NK-92 (cell line): ENCODE results near the gene GLRX5.
"Not testable (repeated sequence)": the region's sequence is repeated elsewhere in the genome, so short reads cannot be mapped to it uniquely, and the experiment has no call there.

ENCODE experiments used
- DNase-seq: peaks from one replicate; lab custom pipeline; 2025; ENCODE audit not compliant: unreplicated experiment; lab: John Stamatoyannopoulos, UW

GLRX5 gene

GRCh38 chr14:95549656-95550585 lies 15.1 kb downstream of the GLRX5 start:
- no peak for DNase-seq

DNA sequence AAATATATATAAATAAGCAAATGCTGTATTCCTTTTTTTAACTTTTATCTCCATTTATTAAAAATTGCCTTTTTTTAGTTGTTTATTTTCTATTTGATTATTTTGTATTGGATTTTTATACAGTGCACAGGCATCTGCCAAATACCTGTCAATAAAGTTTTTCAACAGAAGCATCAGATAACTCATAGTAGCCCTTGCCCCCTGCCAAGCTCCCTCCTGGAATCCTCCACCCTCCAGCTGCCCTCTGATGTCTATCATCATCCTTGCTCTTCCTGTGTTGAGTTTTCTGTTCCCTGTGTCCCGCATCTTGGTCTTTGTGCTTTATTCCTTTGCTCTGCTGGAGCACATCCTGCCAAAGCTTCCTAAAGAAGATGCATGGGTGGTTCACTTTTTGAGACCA lies 16.6 kb downstream of the GLRX5 start:
- no peak for DNase-seq

DNA sequence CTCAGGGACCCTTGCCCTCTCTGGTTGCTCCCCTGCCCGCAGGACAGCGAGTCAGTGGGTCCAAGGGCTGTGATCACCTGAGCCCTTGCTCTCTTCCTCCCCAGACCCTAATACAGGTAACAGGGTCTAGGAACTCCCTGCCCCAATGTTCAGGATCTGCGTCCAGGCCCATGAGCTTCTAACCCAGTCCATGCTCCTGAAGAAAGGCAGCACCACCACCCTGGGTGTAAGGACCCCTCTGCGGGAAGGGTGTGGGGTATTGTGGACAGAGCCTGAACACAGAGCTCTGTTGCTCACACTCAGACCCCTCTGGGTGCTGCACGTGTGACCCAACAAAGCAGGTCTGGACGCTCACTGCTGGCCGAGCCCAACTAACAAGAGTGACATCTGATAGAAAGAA lies 18.3 kb downstream of the GLRX5 start:
- no peak for DNase-seq

DNA sequence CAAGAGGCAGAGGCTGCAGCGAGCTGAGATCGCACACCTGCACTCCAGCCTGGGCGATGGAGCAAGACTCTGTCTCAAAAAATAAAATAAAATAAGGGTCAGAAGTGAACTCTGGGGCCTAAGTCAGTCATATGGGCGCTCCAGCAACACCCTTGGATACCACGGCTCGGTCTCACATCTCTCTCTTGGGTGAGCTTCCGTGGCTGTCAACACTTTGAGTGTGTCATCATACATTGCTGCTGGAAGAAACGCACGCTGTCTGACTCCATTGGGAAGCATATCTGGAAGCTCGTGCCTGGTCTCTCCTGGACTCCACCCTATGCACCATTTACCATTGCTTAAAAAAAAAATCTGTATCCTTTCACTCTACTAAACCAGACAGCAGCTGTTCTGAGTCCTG lies 20.2 kb downstream of the GLRX5 start:
- no peak for DNase-seq

DNA sequence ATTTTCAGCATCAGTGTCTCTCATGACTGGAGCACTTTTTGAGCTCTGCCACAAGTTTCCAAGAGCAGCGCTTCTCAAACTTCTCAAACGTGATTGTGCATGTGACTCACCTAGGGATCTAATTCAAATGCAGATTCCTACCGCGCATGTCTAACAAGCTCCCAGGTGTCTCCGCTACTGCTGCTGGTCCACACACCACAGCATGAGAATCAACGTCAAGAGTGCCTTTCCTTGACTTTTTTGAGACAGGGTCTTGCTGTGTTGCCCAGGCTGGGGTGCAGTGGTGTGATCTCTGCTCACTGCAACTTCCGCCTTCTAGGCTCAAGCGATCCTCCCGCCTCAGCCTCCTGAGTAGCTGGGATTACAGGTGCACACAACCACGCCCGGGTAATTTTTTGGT lies 22.4 kb downstream of the GLRX5 start:
- no peak for DNase-seq

DNA sequence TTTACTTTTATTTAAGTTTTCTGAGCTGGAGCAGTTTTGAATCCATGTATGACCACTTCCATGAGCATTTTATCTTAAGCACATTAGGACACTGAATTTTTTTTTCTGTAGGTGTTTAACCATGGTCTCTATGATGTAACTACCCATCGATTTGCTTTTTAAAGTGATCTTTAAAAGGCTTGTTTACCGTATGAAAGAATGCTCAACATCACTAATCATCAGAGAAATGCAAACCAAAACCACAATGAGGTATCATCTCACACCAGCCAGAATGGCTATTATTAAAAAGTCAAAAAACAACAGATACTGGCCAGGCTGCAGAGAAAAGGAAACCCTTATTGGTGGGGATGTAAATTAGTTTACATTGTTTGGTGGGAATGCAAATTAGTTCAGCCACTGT lies 23.0 kb downstream of the GLRX5 start:
- DNase-seq: no peak

DNA sequence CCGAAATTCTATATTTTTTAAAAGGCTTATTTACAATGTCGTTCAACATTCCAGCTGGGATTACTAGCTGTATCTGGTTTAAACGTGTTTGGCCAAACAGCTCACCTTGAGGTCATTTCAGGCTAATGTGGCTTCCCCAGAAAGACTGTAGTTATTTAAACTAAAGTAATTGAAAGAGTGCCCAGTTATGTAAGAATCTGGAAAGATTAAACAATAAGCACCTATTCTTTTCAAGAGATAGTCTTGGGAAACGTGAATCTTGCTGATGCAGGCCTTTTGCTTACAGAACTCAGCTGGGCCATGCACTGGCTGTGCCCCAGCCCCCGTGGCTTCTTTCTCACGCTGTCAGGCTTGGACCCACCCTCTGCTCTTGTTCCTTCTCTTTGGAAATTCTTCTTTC lies 24.4 kb downstream of the GLRX5 start:
- no peak for DNase-seq

- no peak for DNase-seq
Observed at GRCh38 chr14:95561001-95561412, 26.2 kb downstream of the GLRX5 start.

- DNase-seq: no peak
Observed at GRCh38 chr14:95562892-95563685, 28.2 kb downstream of the GLRX5 start.

GRCh38 chr14:95564060-95564459 lies 29.2 kb downstream of the GLRX5 start:
- DNase-seq: no peak

DNA sequence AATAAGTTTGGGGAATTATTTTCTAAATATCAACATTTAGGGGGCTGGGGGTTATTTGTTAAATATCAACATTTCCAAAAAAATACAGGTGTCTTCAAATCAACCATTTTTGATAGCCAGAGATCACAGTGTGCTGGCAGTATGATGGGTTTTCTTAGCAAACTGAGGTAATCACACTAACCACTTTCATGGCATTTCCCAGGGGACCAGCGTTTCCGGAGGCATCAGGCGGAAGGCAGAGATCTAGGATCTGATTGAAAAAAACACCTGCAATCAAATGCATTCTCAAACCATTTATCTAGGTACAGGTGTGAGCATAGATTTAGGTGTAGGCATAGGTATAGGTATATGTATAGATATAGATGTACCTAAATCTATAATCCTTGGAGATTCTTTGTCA lies 34.6 kb downstream of the GLRX5 start:
- DNase-seq: no peak

DNA sequence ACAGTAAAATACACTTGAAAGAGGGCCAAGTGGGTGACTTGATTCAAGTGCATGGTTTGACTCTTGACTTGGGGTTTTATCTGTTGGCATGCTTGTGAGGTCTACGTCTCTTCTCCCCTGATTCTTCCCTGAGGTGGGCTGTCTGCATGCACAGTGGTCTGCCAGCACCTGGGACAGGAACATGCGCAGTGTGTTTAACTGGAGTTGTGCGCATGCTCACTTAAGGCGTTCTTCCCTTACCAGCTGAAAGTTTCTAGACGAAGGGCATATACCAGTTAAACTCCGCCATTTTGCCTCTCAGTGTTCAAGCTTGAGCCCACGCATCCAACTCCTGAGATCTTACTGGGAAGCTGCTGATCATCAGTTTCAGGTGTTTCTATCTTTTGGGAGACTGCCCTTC lies 38.5 kb downstream of the GLRX5 start:
- DNase-seq: no peak

DNA sequence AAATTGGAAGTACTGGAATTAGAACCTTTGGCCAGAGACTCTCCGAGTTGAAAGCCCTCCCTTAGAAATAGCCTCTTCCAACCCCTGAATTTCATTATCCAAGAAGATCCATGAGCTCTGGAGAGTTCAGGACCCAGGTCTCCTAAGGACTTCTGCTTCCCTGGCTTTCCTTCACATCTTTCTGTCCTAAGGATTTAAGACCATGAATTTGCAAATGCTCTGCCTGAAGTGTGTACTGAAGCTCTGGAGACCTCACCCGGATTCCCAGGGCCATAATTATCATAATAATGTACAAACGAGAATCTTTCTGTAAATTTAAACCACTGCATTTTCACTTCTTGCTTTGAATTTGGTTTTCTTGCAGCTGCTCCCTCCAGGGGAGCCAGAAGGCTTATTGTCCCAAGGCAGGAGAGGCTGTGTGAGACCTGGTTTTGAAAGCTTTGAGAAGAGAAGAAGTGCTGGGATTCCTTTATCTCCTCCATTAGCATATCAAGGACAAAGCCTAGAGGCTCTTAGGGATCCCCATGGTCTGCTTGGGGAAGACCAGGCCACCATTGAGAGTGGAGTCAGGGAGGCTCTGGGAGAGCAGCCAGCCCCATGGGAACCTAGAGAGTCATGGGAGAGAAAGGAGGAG lies 41.1 kb downstream of the GLRX5 start:
- no peak for DNase-seq

GRCh38 chr14:95577067-95577800 lies 42.4 kb downstream of the GLRX5 start:
- DNase-seq: no peak

DNA sequence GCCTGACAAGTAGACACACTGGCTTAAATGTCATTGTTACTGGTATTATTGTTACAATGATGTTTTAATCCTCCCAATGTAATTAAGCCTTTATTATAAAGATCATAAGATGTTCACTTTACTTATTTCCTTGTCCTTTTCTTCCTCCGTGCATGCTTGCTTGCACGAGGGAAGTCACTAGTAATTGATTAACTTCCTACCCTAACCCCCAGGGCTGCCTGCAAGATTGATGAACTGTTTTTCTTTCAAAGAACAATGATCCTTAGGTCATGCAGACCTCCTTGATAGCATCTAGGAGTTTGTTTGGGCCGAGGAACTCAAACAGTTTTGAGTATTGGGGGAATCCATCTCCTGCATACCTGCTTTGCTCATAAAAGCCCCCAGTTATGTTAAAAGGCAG lies 43.0 kb downstream of the GLRX5 start:
- DNase-seq: no peak

DNA sequence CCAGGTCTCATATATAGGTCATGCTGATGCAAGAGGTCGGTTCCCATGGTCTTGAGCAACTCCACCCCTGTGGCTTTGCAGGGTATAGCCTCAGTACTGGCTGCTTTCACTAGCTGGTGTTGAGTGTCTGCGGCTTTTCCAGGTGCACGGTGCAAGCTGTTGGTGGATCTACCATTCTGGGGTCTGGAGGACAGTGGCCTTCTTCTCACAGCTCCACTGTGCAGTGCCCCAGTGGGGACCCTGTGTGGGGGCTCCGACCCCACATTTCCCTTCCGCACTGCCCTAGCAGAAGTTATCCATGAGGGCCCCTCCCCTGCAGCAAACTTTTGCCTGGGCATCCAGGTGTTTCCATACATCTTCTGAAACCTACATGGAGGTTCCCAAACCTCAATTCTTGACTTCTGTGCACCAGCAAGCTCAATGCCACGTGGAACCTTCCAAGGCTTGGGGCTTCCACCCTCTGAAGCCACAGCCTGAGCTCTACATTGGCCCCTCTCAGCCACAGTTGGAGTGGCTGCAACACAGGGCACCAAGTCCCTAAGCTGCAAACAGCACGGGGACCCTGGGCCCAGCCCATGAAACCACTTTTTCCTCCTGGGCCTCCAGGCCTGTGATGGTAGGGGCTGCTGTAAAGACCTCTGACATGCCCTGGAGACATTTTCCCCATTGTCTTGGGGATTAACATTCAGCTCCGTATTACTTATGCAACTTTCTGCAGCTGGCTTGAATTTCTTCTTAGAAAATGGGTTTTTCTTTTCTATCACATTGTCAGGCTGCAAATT lies 49.2 kb downstream of the GLRX5 start:
- DNase-seq: not testable (repeated sequence)

DNA sequence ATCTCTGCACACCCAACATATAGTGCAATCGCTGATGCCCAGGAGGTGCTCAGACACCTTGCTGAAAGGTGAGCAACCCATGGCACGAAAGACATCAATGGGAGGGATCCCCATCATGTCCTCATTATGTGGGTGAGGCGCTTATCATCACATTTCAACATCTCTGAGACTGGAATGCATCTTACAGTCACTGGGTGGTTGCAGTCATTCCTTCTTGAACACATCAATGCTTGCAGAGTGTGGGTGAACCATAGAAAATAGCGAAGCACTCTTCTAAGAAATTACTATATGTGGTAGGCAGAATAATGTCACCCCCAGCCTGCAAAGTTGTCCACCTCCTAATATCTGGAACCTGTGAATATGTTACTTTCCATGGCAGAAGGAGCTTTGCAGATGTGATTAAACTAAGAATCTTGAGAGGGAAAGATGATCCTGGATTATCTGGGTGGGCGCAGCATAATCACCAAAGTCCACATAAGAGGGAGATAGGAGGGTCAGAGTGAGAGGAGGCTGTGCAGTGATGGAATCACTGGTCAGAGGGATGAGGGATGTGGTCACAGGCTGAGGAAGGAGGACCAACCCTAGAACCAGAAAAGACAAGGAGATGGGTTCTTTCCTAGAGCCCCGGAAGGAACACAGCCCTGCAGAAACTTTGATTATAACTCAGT lies 51.2 kb downstream of the GLRX5 start:
- no peak for DNase-seq

GRCh38 chr14:95591182-95591581 lies 56.3 kb downstream of the GLRX5 start:
- DNase-seq: not testable (repeated sequence)
